HG02870 (cell line): ENCODE results near the gene PIP4P1.
"Not testable (repeated sequence)": the region's sequence is repeated elsewhere in the genome, so short reads cannot be mapped to it uniquely, and the experiment has no call there.

Experiments
- ATAC-seq: cut with Tn5 transposase; IDR thresholded peaks from one replicate; pipeline ENCODE4 v1.9.1; 2021; ENCODE audit warnings: mild to moderate bottlenecking, moderate library complexity; ENCODE audit not compliant: unreplicated experiment

Gene PIP4P1

DNA sequence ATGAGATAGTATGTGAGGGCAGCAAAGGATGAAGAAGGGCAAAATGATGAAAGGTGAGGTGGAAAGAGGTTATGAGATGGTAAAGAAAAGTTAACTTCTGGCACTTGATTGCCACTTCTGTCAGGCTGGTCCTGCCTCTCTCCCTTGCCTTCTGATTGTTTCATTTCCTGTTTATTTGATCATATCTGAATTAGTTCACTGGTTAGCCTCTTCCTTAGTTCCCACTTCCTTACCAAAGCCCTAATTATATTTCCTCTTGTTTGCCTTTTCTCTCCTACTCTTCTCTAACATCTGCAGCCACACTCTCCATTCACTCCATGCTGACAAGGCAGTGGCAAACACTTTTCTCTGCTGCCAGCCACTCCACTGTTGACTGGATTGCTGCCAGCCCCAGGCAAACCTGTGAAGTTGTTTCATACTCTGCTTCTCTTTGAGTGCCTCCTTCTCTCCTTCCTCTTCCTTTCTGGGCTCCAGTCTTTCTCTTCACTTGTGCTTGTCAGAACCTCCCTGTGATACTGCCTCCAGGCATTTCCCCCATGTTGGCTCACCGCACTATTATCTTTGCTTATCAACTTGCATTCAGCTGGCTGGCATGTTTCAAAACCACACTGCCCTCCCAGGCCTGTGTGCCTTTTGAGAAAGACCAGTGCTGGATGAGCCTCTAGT lies 16.1 kb upstream of the PIP4P1 start:
- no peak for ATAC-seq

DNA sequence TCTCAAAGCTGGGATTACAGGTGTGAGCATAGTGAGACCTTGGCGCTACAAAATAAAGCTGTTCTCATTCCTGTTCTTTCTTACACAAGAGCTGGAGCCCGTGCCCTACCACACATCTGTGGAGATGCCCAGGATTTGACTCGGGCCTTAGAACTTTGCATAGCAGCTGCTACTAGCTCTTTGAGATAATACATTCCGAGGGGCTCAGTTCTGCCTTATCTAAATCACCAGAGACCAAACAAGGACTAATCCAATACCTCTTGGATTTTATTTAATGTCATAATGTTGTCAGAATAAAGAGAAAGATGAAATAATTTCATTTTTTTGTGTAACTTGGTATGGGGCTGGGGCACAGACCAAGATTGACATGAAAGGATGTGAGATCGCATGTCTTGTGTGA lies 15.5 kb upstream of the PIP4P1 start:
- ATAC-seq = no peak

DNA sequence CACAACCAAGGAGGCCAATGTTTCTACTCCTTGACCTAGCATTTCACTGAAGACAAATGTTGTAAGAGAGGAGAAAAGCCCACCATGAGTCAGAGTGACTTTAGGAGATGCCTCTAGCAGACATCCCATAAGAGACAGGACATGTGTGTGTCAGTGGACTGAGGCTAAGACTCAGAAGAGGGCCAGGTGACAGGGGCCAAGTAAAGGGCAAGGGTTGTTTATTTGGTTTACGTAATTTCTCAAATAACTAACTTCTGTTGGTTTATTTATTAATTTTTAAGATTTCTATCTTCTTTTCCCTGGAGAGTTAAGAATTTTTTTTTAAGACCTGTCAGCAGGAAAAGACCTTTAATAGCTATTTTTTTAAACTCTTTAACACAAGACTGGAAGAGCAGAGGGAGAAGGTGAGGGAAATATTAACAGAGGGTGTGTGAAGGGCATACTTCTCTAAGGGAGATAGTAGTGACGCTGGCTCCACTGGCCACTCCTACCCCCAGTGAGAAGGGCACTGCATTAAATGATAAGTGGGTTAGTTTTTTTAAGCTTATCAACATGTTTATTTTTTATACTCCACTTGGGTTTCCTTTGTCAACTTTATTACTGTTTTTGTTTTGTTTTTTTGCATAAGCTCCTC lies 11.4 kb upstream of the PIP4P1 start:
- no peak for ATAC-seq

DNA sequence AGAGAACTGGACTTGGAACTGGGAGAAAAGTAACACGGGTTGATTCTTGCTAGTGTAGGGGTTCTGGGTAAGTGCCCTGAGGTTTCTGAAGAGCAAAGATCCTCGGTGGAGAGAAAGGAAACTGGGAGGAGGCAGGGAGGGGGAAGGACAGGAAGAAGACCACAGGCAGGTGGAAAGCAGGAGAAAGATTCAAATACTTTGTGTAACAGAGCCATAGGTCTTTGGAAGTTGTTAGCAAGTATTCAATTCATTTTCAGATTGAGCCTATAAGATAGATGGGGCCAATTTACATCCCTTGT lies 9.3 kb upstream of the PIP4P1 start:
- ATAC-seq = no peak

DNA sequence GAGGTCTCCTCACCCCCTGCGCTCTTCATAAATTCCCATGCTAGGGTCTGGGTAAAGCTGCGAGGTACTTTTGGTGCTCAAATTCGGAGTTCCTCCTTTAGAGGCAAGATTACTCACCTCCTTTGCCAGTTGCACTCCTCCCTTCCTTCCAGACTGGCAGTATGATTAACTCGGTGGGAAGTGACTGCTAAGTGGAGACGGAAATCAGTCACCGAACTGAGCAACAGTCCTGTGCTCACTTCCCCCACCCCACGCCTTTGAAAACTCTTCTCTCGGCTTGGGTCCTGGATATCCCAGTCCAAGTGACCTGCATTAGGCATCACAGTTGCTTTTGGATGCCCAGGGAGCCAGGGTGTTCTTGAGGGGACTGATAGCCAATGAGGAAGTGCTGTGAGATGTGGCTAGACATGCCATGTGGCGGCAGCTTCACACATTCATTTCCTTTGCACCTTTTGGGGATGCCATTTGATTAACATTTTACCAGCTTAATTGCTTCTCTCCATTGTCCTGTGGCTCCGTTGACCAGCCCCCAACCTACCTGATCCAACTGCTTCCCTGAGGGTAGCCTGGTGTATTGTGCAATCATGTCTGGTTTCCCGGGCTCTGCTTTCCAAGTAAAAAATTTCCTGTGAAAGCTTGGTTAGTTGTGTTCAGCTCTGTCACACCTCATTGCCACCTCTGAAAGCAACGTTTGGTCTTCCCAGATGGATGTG lies 8.8 kb upstream of the PIP4P1 start:
- ATAC-seq = peak; percentile 47

DNA sequence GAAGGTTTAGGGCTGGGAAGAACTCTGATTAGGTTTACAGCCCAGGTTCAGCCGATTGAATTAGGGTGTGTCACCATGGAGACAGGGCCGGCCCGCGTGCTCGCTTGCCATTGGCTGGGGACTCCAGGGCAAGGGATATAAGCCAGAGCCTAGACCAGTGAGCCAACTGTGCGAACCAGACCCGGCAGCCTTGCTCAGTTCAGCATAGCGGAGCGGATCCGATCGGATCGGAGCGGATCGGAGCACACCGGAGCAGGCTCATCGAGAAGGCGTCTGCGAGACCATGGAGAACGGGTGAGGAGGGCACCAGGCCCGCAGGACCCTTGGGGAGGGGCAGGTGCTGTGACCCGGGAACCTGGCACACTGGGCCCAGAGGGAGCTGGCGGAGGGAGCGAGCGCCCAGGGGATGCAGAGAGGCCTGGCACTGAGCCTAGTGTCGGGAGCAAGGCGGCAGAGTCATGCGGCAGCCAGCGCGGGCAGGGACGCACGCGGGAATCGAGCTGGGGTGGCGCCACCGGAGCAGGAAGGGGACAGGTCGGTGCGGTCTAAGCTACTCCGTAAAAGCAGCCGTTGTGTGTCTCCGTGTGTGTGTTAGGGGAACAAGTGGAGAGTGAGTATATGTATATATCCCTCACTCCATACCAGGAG lies 8.1 kb upstream of the PIP4P1 start, which contains the start of gene PNP:
PNP (plus strand) TSS at position 165 of the 648 bp plus-strand sequence; CDS start at position 284, 119 bp downstream.
- peak; percentile 97 for ATAC-seq

DNA sequence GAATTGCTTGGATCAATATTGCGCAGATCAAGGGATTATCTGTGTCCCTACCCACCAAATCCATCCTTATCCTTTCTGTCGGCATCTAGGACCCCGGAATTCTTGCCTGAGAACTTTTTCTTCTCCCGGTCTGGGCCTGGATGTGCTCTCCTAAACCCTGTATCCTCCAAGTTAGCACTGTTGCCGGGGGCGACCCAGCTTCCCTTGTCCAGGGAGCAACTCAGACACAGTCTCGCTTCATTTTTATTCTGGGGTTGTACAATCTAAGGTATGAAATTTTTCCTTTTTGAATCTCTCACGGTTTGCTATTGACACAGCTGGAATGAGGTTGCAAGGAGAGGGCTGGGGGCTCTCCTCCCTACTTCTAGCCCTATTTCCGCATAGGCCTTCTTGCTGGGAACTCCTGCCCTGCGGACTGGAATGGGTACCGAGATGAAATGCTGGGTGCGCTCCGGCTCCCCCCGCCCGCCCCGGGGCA lies 7.6 kb upstream of the PIP4P1 start:
- no peak for ATAC-seq

DNA sequence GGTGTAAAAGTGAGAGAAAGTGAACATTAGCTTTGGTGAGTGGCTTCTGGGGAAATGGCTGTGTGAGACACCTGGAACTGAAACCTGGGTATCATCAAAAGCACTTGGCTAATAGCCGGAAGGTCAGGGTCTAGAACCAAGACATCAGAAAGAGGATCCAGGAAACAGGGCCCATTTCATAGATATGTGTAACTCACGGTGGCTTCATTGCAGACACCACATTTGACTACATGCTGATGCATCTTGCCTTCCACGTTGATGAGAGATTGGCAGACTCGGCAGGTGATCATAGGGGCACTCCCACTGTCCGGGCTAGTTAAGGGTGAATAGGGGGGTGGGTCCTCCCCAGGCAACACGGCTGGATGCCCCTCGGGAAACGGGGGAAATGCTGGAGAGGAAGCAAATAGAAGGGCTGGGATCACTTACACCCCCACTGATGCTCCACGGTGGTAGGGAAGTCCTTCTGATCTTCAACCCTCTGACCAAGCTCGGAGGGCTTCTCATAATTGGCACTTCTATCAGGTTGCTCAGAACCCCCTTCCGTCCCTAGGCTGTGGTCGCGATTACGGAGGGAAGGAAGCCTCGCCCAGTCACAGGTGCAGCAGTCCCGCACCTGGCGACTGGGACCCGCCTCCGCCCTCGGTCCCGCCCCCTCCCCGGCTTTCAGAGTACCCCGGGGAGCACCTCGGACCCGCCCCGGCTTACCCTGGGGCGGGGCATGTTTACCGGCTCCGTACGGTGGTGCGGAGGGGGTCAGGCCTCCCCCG lies 593 bp downstream of the PIP4P1 start:
- ATAC-seq = peak; percentile 7

DNA sequence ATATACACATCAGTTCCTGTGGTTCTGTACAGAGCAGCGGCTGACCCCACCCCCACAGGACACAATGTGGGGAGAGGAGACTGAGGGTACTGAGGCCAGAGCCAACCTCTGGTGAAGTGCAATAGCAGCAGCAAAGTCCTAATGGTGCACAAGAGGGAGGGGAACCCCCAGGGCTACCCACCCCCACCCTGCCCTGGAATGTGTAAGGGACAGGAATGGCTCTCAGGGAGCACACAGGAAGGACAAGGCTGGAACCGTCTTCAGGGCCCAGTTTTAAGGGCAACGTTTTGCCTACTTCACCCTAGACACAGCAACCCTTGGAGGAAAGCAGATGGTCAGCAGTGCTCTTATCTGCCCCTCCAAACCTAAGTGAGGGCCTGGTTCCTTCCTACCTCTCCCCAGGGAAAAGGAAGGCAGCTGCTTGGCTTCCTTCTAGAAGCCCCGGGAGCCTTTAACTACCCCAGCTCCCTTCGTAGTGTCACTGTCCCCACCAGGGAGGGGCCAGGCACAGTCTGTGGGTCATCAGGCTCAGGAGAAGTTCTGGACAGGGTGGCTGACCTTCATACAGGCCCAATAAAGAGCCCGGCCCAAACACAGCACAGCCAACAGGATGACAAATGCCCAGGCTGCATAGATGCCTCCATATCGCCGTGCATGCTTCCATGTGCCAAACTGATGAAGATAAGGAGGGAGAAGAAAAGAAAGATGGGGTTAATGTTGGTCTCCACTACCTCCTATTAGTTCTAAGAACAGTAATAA lies 3.0 kb downstream of the PIP4P1 start:
- no peak for ATAC-seq

DNA sequence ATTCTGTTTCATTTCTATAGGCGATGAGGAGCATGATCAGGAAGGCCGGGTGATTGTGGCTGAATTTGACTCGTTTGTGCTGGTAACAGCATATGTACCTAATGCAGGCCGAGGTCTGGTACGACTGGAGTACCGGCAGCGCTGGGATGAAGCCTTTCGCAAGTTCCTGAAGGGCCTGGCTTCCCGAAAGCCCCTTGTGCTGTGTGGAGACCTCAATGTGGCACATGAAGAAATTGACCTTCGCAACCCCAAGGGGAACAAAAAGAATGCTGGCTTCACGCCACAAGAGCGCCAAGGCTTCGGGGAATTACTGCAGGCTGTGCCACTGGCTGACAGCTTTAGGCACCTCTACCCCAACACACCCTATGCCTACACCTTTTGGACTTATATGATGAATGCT lies 4.3 kb downstream of the PIP4P1 start:
- no peak for ATAC-seq

DNA sequence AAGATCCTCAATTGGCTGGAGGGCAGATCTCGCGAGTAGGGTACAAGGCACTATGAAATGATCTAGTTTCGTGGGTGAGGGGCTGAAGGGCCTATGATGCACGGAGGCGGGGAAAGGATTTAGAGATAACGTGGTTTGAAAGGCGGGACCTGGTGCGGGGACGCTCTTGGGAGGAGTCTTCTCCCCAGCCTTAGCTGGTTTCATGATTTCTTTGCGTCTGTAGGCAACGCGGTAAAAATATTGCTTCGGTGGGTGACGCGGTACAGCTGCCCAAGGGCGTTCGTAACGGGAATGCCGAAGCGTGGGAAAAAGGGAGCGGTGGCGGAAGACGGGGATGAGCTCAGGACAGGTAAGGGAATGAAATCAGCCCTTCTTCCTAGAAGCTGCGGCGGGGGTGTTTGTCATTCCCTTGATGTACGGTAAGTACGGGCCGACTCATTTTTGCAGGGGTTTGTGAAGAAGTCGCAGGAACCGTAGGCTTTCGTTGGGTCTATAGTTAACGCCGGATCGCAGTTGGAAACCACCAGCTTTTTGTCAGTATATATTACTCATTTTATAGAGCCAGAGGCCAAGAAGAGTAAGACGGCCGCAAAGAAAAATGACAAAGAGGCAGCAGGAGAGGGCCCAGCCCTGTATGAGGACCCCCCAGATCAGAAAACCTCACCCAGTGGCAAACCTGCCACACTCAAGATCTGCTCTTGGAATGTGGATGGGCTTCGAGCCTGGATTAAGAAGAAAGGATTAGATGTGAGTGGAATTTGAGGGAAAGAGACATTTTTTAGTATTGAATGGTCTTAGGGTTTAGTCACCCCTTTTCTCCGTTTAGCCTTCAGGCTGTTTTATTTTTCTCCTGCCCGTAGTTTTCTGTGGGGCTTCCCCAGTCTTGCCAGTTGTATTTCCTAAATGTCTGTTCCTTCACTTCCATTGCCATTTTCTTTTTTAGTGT lies 5.6 kb downstream of the PIP4P1 start:
- ATAC-seq = peak; percentile 56

DNA sequence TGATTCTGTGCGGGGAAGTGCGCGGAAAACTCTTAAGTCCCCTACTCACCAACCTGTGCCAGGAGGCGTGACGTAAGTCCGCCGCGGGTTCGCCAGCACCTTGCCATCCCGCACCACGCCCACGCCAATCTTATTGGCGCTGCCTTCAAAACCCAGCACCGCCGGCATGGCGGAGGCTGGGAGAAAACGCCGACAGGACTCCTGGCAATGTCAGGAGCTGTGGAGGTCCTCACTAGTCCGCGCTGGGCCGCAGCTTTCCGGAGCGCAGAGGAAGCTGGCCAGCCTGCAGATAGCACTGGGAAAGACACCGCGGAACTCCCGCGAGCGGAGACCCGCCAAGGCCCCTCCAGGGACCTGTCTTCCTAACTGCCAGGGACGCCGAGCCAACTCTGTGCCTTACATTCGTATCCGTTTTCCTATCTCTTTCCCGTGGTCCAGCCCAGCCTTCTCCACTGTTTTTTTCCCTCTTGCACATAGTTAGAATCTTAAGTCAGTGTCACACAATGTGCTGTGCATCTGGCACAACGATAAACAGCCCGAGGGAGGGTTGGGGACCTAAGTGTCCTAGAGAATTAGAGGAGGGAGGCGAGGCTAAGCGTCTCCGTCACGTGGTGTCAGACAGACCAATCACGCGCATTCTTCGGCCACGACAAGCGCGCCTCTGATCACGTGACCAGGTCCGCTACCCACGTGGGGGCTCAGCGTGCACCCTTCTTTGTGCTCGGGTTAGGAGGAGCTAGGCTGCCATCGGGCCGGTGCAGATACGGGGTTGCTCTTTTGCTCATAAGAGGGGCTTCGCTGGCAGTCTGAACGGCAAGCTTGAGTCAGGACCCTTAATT lies 6.5 kb downstream of the PIP4P1 start, which contains the start of the genes APEX1 and OSGEP:
APEX1 (plus strand) TSS at position 711 of the 839 bp plus-strand sequence. CDS start 420 bp downstream, outside the sequence.
OSGEP (minus strand) TSS at position 297 of the 839 bp plus-strand sequence; CDS start at position 168, 129 bp downstream.
- ATAC-seq = peak; percentile 85

DNA sequence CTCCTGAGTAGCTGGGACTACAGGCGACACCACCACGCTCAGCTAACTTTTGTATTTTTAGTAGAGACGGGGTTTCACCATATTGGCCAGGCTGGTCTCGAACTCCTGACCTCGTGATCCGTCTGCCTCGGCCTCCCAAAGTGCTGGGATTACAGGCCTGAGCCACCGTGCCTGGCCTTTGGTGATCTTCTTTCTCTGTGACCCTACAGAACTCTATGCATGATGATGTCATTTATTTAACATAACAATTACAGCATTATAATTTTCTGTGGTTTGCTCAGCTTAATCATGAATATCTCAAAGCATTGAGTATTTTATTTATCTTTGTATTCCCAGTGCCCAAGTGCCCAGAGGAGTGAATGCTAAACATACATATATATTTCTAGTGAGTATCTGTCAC lies 8.4 kb downstream of the PIP4P1 start:
- ATAC-seq = not testable (repeated sequence)

DNA sequence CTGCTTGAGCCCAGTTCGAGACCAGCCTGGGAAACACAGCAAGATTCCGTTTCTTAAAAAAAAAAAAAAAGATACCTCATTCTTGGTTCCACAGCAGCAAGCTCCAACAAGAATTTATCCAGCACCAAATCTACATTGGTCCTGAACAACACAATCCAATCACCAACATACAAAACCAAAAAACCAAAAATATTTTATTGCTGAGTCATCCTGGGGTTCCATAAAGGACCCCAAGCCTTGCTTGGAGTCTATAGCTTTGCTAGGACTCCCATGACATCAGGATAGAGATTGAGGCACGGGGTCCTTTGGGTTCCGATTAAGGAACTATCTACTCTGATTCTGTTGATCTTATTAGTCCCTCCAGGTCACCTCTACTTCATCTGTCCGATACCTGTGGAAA lies 14.3 kb downstream of the PIP4P1 start:
- ATAC-seq = no peak

DNA sequence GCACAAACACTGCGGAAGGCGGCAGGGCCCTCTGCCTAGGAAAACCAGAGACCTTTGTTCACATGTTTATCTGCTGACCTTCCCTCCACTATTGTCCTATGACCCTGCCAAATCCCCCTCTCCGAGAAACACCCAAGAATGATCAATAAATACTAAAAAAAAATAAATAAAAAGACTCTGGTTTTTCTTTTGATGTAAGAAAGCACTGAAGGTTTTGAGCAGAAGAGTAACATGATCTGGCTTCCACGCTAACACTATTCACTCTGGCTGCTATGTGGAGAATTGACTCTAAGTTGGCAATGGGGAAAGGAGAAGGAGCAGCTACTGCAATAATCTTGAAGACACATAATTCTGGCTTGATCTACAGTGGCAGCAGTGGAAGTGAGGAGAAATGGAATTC lies 17.6 kb downstream of the PIP4P1 start:
- not testable (repeated sequence) for ATAC-seq

DNA sequence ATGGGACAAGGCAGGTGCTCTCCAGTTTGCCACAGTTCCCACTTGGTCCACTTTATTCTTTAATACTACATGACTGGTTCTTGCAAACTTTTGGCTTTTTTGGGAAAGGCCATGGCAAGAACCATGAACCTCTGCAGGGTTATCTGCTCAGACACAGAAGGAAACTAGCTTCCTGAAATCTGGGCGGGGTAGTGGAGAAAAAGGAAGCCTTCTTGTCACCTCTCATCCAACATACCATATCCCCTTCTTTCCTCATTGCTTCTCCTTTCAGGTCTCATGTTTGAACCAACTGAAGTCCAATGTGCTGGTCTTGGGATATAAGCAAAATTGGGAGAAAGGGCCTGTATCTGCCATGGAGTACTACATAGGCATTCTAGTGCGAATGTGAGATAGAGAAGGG lies 19.8 kb downstream of the PIP4P1 start:
- ATAC-seq = no peak

DNA sequence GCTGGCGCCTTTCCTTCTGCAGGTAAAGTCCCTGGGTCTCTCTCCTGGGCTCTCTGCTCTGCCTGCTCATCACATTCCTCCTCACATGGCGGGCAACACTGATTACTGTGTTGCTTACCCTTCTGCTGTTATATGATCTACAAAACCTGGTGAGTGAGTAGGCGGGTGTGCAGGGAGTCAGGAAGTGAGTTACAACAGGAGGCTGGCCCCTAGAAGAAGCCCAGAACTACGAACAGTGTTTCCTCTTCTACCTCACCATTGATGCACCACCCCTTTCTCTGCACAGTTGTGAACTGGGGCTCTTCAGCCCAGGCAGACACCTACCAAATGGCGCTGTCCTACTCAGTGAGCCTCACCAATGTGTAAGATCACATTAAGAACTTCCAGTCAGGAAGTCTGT lies 20.4 kb downstream of the PIP4P1 start:
- ATAC-seq = peak; percentile 84

DNA sequence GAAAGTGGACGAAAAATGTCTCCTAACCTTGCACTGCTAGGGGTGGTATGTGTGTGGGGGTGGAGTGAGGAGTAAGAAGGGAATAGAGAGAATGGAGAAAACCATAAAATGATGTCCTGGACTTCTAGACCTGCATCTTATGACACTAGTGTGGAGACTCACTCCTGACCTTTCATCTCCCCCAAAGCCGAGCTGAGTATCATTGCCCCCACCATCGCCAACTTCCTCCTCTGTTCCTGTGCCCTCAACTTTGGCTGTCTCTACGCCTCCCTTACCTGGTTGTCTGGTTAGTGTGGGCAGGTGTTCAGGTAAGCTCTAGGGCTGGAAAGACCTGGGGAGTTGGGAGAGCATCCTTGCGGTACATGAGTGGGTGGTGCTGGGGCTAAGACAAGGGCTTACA lies 20.8 kb downstream of the PIP4P1 start:
- ATAC-seq = no peak
